Hematopoietic multipotent progenitor cell treated with erythropoietin and hydrocortisone succinate and interleukin-3 and kit ligand, for 6 days (in vitro differentiated cells): ENCODE results near the gene LLGL1.
"Not testable (repeated sequence)": the region's sequence is repeated elsewhere in the genome, so short reads cannot be mapped to it uniquely, and the experiment has no call there.

Experiments
- DNase-seq: peaks from one replicate; pipeline ENCODE4 v3.0.0-alpha.2; 2015

Gene LLGL1

DNA sequence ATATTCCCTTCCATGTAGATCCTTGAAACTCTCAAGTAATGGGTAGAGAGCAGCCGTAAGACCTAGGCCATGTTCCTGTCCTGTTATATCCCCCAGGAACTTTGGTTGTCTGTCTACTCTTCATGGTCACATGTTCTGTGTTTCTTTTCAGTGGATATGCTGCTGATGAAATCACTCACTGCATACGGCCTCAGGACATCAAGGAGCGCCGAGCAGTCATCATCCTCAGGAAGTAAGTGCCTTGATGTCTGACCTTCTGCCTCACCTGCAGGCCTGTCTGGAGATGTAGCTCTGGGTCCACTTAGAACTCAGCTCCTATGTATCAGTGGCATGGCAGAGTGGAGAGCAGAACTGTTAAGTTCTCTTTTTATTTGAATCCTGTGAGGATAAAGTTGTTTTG, 30.6 kb upstream of the LLGL1 start:
- DNase-seq: no peak

DNA sequence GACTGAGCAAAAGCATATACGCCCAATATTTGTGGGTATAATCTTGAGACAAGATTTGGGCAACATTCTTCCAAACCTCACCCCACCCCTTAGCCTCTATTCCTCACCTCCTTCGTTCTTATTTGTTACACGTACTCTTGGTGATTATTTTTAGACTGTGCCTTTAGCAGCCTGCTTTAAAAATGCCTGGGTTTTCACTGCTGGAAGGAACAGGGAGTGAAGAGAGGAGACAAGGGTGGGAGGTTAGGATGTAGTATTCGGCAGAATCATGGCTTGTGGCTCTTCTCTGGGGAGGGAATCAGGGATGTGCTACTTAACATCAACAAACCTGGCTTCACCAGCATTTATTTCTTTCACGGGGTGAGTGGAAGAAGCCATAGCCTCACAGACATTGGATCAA, 30.2 kb upstream of the LLGL1 start:
- DNase-seq: no peak

DNA sequence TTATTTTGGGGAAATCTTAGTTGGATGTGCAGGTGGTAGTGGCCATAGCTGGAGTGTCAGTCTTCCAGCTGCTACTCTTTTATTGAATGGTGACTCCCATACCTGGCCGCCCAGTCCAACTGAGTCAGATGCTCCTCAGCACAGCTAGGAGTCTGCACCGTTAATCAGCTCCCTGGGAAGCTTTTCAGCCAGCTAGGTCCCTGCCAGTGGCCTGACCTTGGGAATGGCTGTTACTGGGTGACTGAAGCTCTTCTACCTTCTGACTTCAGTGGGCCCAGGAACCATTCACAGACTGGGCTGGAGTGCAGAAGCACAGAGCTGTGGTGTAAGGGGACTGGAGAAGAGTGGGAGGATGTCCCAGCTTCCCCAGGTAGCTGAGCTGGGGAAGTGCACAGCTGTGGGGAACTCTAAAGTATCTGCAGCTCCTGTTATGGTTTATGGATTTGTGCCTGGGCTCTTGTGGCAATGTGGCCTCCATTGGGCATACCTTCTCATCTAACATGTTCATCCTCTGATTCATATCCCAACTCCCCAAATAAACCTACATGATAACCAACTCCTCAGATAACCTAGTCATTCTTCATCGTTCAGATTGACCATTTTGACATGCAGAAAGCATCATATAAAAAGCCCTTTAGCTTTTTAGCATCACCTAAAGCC, 27.8 kb upstream of the LLGL1 start:
- no peak for DNase-seq

DNA sequence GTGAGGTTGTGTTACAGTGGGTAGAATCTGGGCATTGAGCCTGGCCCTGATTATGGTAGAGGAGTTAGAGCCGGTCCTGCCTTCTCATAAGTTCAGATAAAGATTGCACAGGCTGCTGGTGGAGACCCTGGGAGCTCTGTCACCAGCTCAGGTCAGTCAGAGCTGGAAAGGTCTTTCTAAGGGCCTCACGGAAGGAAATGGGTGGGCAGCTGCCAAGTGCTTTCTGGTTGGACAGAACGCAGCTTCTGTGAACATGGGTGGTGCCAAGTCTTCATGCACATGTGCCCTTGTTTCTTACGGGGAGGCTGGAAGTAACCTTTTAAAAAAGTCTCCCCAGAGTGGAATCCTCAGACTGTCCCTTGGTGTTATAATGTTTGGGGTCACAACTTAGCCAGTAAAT, 26.9 kb upstream of the LLGL1 start:
- DNase-seq: no peak

DNA sequence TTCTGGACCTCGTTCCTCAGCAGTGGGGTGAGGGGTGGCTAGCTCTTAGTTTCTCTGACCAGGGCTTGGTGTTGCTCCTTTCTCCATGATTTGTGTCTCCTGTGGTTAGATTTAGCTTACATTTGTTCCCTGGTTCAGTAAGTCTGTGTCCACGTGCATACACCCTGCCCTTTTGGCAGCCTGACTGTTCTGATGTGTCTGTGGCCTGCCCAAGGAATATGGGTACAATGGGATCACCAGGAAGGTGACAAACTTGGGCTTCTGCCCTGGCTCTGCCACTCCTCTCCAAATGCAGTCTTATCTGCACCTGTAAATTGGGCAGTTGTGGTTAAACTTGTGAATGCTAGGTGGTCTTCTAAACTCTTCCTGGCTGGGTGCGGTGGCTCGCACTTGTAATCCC, 24.3 kb upstream of the LLGL1 start:
- no peak for DNase-seq

DNA sequence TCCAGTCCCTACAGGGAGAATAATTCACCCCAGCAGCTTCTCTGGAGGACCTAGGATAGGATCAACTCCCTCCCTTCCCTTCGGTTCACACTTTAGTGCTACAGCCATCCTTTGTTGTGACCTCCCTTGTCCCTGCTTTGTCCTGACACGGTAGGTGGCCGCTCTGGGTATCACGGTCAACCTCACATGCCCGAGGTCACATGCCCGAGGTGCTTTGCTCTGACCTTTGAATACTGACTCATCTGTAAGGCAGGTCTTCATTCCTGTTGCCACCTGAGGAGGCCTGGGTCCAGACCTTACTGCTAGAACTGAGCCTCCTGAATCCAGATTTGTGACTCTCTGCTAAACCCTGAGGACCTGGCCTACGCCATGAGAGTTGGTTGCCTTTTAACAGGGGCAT, 22.1 kb upstream of the LLGL1 start:
- DNase-seq: no peak

DNA sequence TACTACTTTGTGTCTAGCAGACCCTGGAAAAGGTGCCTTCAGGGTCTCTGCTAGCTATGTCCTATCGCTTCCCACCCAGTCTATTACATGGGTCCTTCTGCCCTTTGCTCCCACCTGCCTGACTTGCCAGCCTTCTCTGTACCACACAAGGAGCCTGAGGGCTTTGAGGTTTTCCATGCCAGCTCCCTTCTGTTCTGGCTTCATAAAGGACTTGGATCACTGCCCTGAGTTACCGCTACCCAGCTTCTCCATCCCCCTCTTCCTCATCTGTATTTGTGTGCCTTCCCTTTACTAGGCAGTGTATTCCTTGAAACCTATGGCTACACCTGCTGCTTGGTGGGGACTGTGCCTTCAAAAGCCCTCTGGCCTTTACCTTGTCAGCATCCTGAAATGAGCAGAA, 19.6 kb upstream of the LLGL1 start:
- no peak for DNase-seq

DNA sequence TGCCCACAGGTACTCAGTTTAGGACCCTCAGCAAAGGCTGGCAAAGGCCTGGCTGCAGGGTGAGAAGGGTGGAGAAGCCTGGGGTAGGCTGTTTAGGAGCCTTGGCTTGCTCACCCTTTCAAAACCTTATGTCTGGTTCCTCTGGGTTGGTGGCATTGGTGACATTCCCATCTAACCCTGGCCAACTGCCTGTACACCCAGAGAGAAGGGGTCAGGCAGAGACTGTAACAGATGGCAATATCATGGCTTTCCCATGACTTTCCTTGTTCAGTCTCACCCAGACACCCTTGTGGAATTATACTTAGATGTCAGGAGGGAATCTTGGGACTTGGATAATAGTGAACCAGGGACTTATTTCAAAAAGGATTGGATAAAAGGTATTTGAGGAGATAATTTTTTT, 18.5 kb upstream of the LLGL1 start:
- no peak for DNase-seq

DNA sequence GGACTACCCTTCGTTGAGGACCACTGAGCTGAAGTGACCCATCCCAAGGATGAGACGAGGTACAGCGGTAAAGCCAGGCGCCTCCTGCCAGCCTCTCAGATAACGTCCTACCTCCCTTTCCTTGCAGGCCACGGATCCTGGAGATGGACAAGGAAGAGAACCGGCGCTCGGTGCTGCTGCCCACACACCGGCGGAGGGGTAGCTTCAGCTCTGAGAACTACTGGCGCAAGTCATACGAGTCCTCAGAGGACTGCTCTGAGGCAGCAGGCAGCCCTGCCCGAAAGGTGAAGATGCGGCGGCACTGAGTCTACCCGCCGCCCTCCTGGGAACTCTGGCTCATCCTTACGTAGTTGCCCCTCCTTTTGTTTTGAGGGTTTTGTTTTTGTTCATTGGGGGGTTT, 17.3 kb upstream of the LLGL1 start:
- DNase-seq: no peak

DNA sequence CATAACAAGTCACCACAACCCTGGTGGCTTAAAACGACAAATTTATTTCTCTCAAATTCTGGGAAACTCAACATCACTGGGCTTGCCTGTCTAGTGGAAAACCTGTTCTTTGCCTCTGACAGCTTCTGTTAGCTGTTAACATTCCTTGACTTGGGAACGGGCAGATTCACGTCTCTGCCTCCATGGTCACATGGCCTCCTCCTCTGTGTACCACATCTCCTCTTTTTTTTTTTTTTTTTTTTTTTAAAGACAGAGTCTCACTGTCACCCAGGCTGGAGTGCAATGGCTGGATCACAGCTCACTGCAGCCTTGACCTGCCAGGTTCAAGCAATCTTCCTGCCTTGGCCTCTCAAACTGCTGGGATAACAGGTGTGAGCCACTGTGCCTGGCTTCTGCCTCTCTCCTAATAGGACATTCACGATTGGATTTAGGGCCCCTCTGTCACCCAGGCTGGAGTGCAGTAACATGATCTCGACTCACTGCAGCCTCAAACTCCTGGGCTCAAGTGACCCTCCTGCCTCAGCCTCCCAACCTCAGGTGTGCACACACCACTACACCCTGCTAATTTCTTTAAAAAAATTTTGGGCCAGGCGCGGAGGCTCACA, 11.7 kb upstream of the LLGL1 start:
- no peak for DNase-seq

DNA sequence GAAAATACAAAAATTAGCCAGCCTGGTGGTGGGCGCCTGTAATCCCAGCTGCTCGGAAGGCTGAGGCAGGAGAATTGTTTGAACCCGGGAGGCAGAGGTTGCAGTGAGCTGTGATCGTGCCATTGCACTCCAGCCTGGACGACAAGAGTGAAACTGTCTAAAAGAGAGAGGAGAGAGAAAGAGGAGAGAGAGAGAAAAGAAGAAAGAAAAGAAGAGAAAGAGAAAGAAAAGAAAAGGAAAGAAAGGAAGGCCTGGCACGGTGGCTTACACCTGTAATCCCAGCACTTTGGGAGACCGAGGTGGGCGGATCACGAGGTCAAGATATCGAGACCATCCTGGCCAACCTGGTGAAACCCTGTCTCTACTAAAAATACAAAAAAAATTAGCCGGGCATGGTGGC, 8.5 kb upstream of the LLGL1 start:
- not testable (repeated sequence) for DNase-seq

DNA sequence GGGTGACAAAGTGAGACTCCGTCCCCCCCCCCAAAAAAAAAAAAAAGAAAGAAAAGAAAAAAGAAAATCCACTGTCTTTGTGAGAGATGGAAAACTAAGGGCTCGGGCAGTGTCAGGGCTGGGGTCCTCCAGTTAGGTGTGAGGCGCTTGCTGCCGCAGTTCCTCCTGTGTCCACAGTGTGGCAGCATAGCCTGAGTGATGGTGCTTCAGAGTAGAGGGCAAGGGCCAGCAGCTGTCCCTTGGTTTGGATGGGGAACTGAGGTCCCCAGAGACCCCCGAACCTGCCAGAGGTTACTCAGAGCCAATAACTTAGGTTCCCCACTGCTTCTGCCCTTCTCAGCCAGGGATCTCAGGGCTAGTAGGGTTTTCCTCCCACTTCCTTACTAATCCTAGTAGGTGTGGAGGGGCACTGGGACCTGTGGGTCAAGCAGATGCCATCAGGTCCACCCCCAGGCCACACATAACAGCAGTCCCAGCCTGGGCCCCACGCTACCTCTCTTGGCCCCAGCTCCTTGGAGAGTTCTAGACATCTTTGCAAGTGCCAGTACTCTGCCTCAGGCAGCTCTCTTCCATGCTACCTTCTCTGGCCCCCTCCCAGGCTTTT, 7.9 kb upstream of the LLGL1 start:
- peak; percentile 82 for DNase-seq

DNA sequence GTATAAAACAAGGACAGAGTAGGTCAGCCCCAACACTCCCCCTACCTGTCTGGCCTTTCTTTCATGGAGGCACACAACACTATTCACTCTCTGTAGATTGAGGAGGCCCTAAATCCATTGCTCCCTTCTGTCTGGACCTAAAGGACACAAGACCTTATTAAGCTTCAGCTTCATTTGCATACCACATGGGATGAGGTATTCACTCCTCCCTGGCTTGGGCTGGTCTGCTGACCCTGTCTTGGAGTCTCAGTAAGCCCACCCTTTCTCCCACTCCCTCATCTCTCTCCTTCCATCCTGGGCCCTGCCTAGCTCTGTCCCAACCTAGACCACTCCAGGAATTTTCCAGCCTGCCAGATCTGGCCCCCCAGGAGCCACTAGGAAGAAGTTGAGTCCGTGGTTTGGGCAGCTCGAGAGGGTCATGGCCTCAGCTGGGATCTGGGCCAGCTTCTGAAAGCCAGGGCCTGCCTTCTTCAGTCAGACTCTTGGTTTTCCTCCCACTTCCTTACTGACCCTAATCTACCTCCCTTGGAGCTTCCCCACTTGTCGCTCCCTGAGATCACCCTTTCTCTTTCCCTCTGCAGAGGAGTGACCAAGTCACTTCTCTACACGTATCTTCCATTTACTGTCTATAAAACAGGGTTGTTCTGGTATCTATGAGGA, 6.5 kb upstream of the LLGL1 start:
- no peak for DNase-seq

DNA sequence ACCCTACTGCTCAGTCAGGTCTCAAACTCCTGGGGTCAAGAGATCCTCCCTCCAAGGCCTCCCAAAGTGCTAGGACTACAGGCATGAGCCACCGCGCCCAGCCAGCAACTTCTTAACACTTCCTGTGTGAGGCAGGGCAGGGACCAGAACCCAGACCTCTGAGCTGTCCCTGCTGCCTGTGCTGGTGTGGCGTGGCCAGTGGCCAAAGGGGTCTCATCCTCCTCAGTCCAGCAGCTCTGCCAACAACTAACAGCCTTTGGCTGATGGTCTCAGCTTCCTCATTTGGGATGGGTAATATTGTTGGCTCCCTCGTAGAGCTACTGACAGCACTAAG, 1.4 kb upstream of the LLGL1 start:
- DNase-seq: no peak

DNA sequence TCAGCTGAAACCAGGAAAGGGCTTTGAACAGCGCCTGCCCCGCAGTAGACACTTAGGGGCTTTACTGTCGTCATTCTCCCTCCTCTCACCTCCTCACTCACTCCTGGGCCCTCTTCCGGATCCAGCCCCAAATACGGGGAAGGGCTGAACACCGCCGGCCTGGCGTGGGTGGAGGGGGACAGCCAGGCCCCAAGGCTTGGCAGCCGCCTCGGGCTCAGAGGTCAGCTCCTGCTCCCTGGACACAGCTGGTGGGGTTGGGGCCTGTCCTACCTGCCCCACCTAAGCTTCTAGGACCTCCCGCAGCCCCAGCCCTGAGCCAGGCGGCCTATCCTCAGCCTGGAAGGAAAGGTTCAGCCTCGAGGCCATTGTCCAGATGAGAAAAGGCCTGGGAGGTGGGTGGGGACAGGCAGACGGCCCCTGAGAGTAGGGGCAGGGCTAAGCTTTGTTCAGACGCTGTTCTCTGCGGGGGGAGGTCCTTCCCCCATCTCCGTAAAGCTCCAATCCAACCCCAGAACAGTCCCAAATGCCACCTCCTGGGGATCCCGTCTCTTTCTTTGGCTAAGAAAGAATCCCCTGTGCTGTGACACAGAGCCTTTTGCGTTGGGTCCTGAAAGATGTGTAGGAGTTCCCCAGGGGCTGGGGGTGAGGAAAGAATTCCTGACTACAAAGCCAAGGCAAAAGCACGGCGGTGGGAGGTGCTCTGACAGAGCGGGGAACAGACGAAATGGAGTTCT, 881 bp upstream of the LLGL1 start:
- no peak for DNase-seq

DNA sequence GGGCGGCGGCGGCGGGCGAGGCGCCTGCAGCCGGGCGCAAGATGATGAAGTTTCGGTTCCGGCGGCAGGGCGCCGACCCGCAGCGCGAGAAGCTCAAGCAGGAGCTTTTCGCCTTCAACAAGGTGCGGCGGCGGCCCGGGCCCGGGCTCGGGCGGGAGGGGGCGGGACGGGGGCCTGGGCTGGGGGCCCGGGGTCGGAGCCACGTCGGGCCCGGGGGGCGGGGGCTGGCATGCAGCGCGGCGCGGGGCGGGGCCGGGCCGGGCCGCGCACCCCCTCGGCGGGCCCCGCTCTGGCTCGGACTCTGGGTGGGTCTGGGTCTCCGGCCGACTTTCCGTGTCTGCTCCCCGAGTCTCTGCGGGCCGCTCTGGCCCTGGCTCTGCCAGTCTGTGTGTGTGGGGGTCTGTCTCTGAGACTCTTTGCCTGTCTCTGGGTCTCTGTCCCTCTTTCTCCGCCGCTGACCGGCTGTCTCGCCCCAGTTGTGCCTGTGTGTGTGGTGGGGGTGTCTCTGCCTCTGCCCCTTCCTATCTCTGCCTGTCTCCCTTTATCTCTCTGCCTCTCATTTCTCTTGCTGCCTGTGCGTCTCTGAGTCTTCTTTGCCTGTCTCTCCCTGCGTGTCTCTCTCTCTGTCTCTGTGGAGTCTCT, 328 bp downstream of the LLGL1 start:
- peak; percentile 58 for DNase-seq

DNA sequence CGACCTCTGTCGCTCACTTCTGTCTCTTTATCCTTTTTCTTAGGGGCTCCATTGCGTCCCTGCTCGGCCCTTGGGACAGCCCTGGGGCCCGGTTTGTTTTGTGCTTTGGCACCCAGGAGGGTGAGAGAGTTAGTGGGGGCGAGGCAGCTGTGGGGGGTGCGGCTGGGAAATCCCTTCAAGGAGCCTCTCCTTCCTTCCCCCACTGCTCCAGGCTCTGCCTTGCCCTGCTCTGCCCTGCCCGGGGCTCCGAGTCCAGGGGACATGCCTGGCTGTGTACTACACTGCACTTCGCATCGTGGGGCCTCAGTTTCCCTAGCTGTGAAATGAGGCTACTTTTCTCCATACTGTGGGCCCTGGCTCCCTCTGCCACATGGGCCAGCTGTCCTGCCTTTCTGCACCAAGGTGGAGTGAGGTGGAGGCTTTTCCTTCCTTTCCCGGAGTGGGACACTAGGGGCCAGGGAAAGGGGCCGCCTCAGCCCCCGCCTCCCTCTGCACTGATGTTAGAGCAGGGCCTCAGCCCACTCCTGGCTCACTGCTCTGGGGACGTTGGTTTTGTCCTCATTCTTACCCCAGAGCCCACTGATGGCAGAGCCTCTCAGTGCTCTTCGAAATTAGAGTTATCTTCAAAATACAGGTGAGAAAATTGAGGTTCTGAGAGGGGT, 980 bp downstream of the LLGL1 start:
- DNase-seq: no peak

DNA sequence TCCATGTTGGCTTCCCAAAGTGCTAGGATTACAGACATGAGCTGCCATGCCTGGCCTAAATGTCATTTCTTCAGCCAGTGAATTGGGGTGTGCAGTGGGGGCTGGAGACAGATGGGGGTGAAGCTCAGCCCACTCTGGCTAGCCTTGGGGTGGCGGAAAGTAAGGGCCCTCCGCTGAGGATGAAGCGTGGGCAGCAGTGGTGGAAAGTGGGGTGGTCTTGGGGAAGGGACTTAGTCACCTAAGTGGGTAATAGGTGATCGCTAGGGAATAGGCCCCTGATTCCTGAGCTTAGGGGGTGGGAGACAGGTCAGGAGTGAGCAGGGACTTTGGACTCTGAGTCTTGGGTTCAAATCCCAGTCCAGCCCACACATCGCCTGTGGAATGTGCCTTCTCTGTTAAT, 2.2 kb downstream of the LLGL1 start:
- no peak for DNase-seq

DNA sequence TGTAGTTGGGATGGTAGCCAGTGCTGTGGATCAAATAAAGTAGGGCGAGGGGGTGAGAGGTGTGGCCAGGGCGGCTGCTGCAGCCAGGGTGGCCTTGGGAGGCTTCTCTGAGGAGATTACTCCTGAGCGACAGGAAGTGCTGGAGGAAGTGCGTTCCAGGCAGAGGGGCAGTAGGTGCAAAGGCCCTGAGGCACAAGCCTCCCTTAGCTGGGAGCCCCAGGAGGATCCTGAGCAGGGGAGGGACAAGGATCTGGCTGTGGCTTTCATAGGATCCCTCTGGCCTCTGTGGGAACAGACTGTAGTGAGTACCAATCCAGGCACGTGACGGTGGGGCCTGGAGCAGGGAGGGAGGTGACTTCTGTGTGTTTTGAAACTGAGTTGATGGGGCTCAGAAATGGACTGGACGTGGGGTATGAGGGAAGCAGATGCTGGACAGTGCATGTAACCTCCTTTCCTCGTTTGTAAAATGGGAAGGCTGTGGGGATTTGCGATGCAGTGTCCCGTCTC, 2.8 kb downstream of the LLGL1 start:
- DNase-seq: no peak

DNA sequence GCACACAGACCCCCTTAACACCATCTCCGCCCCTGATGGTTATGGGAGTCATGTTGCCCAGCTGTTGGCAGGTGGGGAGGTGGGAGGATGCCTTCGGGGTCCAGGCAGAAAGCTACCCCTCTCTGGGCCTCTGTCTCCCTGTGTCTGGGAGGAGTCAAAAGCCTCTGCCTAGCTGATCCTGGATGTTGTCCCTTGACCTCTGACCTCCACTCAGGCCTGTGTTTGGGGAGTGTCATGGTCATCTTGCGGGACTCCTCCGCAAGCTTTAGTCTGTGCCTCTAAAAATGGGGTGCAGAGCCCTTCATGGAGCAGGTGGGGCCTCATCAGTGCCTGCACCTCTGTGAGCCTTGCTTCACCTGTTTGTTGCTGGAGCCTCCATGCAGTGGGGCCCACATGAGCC, 3.8 kb downstream of the LLGL1 start:
- DNase-seq: no peak

DNA sequence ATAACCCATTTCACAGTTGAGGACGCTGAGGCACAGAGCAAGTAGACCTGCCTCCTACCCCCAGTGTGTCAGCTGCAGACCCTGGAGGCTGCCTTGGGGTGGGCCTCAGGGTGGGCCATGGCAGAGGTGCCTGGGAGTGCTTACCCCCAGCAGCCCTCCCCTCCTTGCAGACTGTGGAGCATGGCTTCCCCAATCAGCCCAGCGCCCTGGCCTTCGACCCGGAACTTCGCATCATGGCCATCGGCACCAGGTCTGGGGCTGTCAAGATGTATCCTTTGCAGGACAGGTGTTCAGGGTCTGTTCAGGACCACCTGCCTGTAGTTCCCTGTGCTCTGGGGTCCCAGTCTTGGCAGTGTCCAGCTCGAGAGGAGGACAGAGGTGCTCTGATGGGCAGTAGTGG, 4.3 kb downstream of the LLGL1 start:
- no peak for DNase-seq
